Stimulated activated CD4-positive, alpha-beta T cell treated with anti-CD3 and anti-CD28 coated beads, TNF-alpha, amount 100 ng/mL, for 1 hour (primary cell): ENCODE data around the gene PYGM.
"Not testable (repeated sequence)": the region's sequence is repeated elsewhere in the genome, so short reads cannot be mapped to it uniquely, and the experiment has no call there.

ENCODE experiments used
- DNase-seq, 3 donors: peaks; one replicate each; pipeline ENCODE4 v3.0.0-alpha.2; 2020; ENCODE audit warnings: low read depth in 3 of 3, low spot score in 1 of 3

Gene PYGM

GRCh38 chr11:64718780-64719124 lies 41.0 kb downstream of the PYGM start:
- no peak for DNase-seq

DNA sequence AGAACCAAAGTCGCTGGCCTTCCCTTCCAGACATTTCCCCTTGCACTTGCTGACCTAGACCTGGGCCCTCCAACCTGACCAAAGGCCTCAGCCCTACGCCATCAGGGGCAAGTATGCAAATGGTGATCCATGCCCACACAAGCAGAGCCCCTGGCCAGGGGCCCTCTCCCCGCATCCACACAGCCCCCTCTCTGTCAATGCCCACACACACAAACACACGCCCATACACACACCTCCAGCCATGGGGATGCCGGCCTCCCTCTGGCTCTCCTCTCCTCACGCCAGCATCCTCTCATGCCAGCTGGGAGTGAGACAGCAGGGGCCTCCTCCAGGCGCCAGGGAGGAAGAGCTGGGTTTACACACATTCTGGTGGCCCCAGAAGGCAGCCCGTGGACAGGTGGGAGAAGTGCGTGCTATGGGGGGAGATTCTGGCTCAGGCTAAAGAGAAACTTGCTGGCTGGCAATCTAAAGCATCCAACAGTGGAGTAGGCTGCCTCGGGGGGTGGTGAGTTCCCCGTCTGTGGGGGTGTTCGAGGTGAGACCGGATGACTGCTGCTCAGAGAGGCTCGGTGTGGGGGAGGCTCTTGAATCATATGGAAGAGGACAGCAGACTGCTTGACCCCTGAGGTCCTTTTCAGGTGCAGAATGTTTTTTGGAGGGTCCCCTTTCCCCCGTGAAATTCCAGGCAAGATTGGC lies 41.5 kb downstream of the PYGM start:
- DNase-seq = no peak

GRCh38 chr11:64717268-64717578 lies 42.6 kb downstream of the PYGM start:
- no peak for DNase-seq

- no peak for DNase-seq
Observed at GRCh38 chr11:64716473-64717267, 43.1 kb downstream of the PYGM start.

DNA sequence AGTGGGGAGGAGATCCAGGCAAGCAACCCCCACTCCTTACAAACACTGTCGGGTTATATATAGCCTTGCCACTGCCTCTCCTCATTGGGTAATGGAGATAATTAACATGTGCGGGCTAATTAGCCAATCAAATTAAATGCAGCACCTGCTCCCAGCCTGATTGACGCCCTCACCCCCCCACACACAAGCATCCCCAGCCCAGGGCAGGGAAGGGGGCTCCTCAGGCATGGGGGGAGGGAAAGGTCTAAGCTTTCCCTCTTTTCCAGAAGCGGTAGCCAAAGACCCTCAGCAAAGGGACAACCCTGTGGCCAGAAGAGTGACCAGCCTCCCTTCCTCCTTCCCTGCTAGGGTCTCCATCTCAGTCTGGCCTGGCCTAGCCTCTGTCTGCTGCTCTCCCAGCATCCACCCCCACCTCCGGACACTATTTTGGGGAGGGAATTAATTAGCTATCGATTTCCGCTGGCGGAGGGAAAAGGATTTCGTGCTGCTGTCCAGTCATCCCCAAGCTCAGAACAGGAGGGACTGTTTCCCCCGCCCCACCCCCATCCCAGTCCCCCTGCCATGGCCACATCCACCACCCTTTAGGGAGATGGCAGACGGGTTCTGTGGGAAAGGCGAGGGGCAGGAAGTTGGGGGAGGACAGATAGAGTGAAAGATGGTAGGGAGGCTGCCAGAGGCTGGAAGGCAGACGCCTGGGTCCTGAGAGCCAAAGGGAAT lies 43.9 kb downstream of the PYGM start:
- DNase-seq = no peak

- no peak for DNase-seq
Observed at GRCh38 chr11:64715110-64715509, 44.7 kb downstream of the PYGM start.

GRCh38 chr11:64714666-64715065 lies 45.1 kb downstream of the PYGM start:
- no peak for DNase-seq

GRCh38 chr11:64713781-64714363 lies 45.9 kb downstream of the PYGM start:
- no peak for DNase-seq

DNA sequence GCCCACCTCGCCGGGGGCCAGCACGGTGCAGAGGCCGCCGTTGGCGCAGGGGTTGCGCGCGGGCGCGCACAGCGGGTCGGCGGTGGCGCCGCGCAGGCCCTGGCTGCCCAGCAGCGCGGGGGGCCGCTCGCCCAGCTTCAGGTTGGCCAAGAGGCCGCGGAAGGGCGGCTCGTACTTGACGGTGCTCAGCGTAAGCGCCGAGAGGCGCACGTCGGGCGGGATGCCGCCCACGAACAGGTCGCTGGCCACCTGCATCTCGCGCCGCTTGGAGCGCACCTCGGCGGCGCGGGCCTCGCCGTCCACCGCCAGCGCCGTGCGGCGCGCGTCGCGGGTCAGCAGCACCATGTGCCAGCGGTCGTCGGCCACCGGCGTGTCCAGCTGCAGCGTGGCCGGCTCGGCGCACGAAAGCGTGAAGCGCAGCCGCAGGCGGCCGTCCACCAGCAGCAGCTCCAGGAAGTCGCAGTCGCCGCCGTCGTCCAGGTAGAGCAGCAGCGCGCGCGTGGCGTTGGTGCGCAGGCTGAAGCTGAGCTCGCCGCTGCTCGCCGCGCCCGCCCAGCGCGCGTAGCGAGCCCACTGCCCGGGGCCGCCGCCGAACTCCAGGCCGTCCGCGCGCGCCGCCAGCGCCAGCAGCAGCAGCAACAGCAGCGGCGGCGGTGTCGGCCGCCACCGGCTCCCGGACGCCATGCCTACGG lies 46.6 kb downstream of the PYGM start:
- no peak for DNase-seq

- DNase-seq = no peak
Observed at GRCh38 chr11:64712430-64713015, 47.3 kb downstream of the PYGM start.

GRCh38 chr11:64711956-64712362 lies 47.8 kb downstream of the PYGM start:
- no peak for DNase-seq

- no peak for DNase-seq
Observed at GRCh38 chr11:64711138-64711955, 48.4 kb downstream of the PYGM start.

GRCh38 chr11:64710418-64711137 lies 49.2 kb downstream of the PYGM start:
- DNase-seq = no peak

GRCh38 chr11:64705501-64705900 lies 54.3 kb downstream of the PYGM start:
- DNase-seq = no peak

GRCh38 chr11:64703048-64703447 lies 56.7 kb downstream of the PYGM start:
- no peak for DNase-seq

DNA sequence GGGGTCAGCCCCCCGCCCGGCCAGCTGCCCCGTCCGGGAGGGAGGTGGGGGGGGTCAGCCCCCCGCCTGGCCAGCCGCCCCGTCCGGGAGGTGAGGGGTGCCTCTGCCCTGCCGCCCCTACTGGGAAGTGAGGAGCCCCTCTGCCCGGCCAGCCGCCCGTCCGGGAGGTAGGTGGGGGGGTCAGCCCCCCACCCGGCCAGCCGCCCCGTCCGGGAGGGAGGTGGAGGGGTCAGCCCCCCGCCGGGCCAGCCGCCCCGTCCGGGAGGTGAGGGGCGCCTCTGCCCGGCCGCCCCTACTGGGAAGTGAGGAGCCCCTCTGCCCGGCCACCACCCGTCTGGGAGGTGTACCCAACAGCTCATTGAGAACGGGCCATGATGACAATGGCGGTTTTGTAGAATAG lies 57.8 kb downstream of the PYGM start:
- DNase-seq = not testable (repeated sequence)

GRCh38 chr11:64698427-64698826 lies 61.3 kb downstream of the PYGM start:
- no peak for DNase-seq

- no peak for DNase-seq
Observed at GRCh38 chr11:64697663-64698375, 62.0 kb downstream of the PYGM start.
